GM23248 (cell line): ENCODE measurements around the gene CSHL1.

Source experiments
- EZH2 ChIP-seq: fragments of 200-600 bp; sonication (generic); IDR thresholded peaks from 2 replicates; pipeline ENCODE4 v1.6.1; 2018; ENCODE audit warnings: antibody characterized with exemption, mild to moderate bottlenecking; ENCODE audit not compliant: insufficient read depth, poor library complexity, severe bottlenecking
- EZH2phosphoT487 ChIP-seq: fragments of 200-600 bp; sonication (generic); IDR thresholded peaks from 2 replicates; pipeline ENCODE4 v1.6.1; 2018; ENCODE audit warnings: antibody characterized with exemption, moderate library complexity, mild to moderate bottlenecking, low read depth; ENCODE audit not compliant: insufficient read depth

- no peak for TF ChIP-seq EZH2
- no peak for TF ChIP-seq EZH2phosphoT487
Observed at GRCh38 chr17:63931981-63932561, 21.0 kb upstream of the CSHL1 start, which contains the start of gene CD79B.
